GM10266 (cell line): Measurements from ENCODE around the gene ARHGAP30.
"Not testable (repeated sequence)": the region's sequence is repeated elsewhere in the genome, so short reads cannot be mapped to it uniquely, and the experiment has no call there.

Experiments
- DNase-seq: peaks from one replicate; pipeline ENCODE4 v3.0.0; 2012; ENCODE audit errors: extremely low spot score
- TF ChIP-seq, protein P1 (sequence below): IDR thresholded peaks from 2 replicates; pipeline ENCODE4 v1.5.1; 2012; ENCODE audit warnings: mild to moderate bottlenecking, low read depth; ENCODE audit not compliant: control insufficient read depth, insufficient read depth; ENCODE audit errors: missing control alignments

Gene ARHGAP30

DNA sequence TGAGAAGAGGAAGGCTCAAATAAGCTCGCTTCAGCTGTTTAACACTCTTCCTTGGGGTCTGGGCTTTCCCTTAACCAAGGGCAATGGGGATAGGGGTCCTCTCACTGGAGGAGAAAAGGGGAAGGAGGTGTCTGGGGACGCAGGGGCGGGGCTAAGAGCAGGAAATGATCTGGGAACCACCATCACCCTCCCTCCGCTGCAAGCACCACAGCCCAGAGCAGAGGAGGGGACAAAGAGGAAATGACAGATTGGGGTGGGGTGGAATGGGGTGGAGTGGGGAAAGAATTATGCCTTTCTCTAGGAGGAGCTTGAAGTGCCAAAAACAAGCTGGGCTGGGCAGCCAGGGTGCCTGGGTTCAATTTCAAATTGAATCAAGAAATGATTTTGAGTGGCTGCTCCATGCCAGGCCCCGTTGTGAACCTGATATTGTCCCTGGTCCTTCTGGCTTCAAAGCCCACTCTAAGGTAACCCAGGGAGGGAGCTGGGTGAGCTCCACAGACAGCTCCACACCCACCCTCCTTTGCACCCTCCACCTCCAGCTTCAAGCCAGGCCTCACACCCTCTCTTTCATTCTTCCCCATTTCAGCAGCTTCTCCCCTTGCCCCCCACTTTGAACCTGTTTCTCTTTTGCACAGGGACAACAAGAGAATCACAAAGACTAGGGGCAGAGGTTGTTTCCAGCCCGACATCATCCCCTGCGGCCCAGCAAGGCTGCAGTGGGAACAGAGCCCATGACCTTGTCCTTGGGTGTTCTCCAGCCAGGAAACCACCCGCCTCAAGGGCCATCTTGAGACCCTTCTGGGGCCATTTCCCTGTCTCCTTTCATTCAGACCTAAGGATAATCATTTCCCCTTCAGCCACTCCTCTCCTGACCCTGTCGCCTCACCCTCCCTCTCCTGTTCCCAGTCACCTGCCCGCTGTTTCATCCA is 1.1 kb downstream of the ARHGAP30 start:
- TF ChIP-seq, protein P1, sequence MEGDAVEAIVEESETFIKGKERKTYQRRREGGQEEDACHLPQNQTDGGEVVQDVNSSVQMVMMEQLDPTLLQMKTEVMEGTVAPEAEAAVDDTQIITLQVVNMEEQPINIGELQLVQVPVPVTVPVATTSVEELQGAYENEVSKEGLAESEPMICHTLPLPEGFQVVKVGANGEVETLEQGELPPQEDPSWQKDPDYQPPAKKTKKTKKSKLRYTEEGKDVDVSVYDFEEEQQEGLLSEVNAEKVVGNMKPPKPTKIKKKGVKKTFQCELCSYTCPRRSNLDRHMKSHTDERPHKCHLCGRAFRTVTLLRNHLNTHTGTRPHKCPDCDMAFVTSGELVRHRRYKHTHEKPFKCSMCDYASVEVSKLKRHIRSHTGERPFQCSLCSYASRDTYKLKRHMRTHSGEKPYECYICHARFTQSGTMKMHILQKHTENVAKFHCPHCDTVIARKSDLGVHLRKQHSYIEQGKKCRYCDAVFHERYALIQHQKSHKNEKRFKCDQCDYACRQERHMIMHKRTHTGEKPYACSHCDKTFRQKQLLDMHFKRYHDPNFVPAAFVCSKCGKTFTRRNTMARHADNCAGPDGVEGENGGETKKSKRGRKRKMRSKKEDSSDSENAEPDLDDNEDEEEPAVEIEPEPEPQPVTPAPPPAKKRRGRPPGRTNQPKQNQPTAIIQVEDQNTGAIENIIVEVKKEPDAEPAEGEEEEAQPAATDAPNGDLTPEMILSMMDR: no peak
- DNase-seq: peak; percentile 86

DNA sequence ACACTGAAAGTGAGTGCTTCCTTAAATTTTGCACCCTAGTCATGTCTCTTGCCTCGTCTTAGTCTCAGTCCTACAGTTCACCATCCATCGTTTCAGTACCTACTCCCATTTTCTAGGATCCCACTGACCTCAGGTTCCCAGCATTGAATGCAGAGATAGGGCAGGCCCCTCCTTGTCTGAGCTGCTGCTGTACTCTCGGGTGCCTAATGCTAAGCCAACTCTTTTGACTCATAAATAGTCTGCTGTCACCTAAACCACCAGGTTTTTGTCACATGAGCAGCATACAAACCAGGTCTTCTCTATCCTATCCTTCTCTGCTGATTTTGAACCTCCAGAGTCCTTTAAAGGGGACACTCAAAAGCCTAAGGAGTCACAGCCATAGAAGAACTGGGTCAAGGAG is 3.0 kb downstream of the ARHGAP30 start:
- TF ChIP-seq, protein P1: no peak
- no peak for DNase-seq

DNA sequence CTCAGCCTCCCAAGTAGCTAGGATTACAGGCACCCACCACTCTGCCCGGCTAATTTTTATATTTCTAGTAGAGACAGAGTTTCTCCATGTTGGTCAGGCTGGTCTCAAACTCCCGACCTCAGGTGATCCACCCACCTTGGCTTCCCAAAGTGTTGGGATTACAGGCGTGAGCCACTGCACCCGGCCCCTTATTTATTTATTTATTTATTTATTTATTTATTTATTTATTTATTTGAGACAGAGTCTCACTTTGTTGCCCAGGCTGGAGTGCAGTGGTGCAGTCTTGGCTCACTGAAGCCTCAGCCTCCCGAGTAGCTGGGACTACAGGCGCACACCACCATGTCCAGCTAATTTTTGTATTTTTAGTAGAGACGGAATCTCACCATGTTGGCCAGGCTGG is 4.0 kb downstream of the ARHGAP30 start:
- not testable (repeated sequence) for DNase-seq

DNA sequence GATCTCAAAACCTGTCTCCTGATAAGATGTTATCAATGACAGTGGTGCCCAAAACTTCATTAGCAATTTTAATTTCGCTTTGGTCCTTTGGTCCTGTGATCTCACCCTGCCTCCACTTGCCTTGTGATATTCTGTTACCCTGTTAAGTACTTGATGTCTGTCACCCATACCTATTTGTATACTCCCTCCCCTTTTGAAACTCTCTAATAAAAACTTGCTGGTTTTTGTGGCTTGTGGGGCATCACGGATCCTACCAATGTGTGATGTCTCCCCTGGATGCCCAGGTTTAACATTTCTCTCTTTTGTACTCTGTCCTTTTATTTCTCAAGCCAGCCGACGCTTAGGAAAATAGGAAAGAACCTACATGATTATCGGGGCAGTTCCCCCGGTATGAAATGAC is 5.8 kb downstream of the ARHGAP30 start:
- not testable (repeated sequence) for DNase-seq

DNA sequence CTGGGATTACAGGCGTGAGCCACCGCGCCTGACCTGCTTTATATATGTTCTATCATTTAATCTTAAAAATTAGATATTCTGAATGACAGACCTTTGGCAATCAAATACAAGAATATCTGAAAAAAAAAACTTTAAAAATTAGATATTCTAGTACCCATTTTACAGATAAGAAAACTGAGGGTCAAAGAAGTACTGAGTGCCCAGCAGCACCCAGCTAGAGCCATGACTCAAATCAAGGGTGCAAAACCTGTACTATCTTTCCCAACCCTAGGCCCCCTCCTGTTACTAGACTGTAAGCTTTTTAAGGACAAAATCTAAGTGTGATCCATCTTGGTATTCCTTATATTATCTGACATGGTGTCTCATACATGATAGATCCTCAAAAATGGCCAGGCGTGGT is 8.3 kb downstream of the ARHGAP30 start:
- no peak for DNase-seq
- TF ChIP-seq, protein P1: no peak

DNA sequence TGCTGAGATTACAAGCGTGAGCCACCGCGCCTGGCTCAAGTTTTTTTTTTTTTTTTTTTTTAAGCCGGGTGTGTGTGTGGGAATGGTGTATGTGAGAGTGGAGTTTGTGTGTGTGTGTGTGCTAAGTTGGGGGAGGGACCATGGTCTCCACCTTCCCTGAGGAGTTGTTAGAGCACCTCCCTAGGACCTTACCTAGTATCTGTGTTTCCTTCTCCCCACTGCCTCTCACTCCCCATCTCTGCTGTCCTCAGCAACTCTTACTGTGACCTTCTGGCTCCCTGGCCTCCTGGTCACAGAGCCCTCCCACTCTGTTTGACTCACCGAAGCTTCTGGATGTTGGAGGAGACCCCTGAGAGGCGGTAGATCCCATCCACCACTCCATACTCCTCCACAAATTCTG is 10.4 kb downstream of the ARHGAP30 start:
- TF ChIP-seq, protein P1: no peak

DNA sequence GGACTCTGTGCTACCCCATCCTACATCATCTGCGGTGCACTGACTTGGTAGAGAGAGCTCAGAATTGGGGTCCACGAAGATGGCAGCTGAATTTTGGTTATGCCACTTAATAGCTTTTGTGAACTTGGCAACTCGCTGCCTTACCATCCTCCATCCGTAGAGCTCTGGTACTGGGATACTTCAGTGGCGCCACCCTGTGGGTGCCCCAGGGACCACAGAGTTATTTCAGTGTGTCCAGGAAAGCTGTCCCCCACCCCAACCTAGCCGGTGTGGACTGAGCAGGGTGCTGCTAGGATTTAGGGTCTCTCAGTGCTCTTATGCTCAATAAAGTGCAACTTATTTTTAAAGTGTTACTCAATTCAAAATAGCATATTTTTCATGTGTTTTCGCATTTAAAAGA is 14.9 kb downstream of the ARHGAP30 start:
- TF ChIP-seq, protein P1: peak; percentile 20
- DNase-seq: no peak

More for the DNA sequence above, 10.4 kb downstream of the ARHGAP30 start:
- DNase-seq: no peak

DNA sequence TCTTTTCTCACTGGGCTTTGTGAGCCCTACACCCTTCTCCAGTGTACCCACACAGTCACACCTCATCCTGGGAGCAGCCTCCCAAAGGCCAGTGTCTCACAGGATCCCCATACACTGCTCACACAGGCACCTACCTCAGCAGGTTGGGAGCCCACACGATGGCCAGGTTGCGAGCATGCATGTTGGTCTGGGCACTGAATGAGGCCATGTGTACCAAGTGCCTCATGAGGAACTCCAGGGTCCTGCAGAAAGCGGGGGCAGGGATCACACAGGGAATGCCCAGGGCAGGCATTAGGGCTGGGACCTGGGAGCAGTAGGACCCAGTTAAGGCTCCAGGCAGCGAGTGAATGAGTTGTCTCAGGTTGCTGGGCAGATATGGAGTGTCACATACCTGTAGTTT is 15.5 kb downstream of the ARHGAP30 start:
- TF ChIP-seq, protein P1: no peak
- DNase-seq: no peak
